Testis (tissue), 2 donors: ENCODE data around the gene KIAA1210.

Source experiments
- CTCF ChIP-seq, 3 experiments: fragments of 450-650 bp in 2 of 3; fragments of 200-600 bp in 1 of 3; sonication (generic) in 1 of 3; IDR thresholded peaks; one replicate each; pipeline ENCODE4 v1.5.1; 2016 to 2019; ENCODE audit warnings: antibody characterized with exemption in 3 of 3, mild to moderate bottlenecking in 2 of 3, moderate library complexity in 1 of 3
- POLR2A ChIP-seq: fragments of 450-650 bp; IDR thresholded peaks from one replicate; pipeline ENCODE4 v1.6.1; 2017; ENCODE audit warnings: antibody characterized with exemption, mild to moderate bottlenecking, moderate library complexity

- TF ChIP-seq CTCF (IDR thresholded peaks at IDR 0.05) (no peak), POLR2A (no peak)
Observed at GRCh38 chrX:119147486-119147885, 19.9 kb upstream of the KIAA1210 start.
